NCI-H2227 (cell line): Measurements from ENCODE around the gene PDPK1.
A peak's percentile ranks its signal among the peaks of the same experiment; 100 is the strongest.
"Not testable (repeated sequence)": the region's sequence is repeated elsewhere in the genome, so short reads cannot be mapped to it uniquely, and the experiment has no call there.

ENCODE experiments used
- DNase-seq: peaks from one replicate; lab custom pipeline; 2025; ENCODE audit not compliant: unreplicated experiment; lab: John Stamatoyannopoulos, UW

Gene PDPK1

DNA sequence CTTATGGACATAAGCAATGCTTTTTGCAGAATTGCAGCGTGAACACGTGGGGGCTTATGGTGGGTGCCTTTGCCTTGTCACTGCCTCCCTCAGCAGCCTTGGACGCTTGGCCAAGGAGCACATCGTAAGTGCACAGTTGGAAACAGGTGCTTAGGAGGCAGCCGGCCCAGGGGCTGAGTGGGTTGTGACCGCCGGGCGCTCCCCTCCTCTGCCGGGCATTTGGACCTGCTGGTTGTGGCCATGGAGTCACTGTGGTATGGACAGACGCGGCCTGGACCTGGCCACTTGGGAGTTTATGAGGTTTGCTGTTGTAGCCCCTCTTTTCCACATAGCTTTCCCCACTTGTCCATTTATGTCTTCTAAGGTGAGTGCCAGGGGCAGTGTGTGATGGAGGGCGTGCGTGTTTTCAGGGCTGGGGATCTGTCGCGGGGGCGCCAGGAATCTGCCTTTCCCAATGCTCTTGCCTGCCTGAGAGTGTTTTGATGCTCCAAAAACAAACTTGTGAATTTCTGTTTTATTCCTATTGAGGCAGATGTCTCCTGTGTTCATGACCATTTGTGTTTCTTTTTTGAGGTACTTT is 49.2 kb downstream of the PDPK1 start:
- no peak for DNase-seq

DNA sequence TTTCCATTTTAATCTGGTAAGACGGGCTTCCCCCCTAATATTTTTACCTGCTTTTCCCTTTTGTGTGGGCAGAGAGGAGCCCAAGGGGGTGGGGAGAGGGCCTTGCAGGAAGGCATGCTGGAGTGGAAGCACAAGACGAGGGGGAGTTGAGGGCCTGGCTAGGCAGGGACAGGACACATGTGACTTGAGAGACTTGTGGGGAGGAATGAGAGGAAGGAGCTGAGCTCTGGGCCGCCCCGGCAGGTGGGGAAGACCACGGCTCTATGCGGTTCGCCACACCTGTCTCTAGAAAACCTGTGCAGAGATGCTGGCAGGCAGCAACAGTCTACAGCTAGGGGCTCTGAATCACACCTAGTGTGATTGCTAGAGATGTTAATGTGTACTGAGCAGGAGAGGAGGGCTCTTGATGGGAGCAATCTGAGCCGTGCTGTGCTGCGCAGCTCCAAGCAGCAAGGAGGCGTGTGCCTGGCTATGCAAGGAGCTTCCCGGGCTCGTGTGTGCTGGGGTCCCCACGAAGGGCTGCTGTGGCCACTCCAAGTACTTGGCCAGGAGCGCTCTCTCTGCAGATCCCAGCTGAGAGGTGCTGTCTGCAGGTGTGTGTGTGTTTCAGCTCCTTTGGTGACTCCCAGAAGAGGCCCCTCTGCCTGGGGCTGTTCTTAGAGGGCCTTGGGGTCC is 50.2 kb downstream of the PDPK1 start:
- no peak for DNase-seq

DNA sequence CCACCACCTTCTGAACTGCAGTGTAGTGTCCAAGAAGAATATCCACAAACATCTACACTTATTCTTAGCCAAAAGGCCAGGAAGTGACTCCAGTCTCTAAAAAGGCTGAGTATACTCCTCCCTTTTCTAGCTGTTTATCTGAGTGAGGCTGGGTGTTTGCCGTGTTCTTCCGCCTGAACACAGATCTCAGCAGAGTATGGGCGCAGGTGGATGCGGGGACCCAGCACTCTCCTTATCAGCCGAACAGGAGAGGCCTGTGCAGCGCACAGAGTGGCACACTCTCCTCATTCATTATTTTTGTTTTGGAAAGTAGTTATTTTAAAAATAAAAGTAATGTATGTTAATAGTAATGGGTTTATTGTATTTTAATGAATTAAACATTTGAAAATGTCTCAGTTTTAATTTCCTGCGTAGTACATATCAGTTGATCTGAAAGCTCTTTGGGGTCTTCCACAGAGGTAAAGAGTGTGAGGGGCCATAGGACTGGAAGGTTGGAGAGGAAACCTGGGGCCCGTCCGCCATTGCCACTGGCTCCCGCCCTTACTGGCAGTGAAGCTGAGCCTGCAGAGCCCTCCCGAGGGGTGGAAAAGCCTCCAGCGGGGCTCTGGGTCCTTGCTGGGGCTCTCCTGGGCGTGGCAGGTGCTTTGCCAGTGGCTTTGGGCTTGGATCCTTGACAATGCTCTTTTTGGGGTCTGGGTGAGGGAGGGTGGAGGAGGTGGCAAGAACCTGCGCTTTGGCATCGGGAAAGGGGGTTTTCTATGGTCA is 53.8 kb downstream of the PDPK1 start:
- no peak for DNase-seq

- DNase-seq: no peak
Measured at GRCh38 chr16:2592786-2593185, 55.0 kb downstream of the PDPK1 start.

GRCh38 chr16:2595393-2596205 is 57.8 kb downstream of the PDPK1 start:
- no peak for DNase-seq

DNA sequence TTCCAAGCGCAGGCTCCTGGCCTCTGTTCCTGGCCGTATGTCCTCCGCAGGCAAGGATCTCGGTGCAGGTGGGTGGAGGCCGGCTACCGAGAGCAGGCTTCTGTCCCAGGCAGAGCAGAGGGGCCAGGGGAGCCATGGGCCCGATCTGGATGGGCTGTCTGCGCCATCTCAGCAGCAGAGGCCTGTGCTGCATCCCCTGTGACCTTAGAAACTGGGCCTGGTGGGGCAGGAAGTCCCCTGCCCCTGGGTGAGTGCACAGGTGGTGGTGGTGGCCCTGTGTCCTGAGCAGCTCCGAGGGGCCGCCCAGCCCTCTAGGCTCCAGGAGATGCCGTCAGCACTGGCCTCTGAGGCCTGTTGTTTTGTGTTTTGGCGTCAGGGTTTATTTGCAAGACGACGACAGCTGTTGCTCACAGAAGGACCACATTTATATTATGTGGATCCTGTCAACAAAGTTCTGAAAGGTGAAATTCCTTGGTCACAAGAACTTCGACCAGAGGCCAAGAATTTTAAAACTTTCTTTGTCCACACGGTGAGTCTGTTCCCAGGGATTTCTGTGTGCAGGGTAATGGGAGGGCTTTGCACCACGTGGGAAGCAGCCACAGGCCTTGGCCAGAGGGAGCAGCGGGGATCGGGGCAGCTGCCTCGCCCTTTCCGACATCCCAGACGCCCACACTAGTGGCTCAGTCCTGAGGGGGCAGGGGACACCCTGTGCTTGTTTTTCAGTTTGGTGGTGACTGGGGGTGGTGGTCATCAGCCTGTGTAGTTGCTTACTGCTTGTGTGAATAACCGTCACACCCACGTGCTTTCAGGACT is 59.1 kb downstream of the PDPK1 start:
- DNase-seq: no peak

DNA sequence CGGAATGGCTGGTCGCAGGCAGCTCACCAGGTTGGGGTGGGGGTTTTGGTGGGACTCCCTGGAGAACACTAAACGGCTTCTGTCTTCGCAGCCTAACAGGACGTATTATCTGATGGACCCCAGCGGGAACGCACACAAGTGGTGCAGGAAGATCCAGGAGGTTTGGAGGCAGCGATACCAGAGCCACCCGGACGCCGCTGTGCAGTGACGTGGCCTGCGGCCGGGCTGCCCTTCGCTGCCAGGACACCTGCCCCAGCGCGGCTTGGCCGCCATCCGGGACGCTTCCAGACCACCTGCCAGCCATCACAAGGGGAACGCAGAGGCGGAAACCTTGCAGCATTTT is 59.7 kb downstream of the PDPK1 start:
- no peak for DNase-seq

DNA sequence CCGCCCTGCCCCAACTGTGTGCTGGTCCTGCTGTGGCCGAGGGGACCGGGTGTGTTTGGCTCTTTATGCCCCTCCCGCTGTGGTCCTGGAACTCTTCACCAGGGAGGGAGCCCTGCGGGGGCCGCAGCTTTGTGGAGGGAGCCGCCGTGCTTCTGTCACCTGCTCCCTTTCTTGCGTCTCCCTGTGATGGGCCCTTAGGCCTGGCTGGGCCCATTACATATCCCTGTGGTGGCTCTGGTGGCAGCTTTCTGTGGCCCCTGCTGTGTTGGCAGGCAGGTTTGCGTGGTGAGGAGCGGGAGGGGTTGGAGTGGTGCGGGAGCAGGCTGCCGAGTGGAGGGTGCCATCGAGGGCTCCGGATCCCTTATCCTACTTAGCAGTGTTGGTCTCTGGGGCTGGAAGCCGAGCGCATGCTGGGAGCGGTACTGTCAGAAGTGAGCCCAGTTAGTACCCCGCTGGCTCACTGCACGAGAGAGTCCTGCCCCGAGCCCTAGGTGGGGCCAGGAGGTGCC is 60.4 kb downstream of the PDPK1 start:
- DNase-seq: no peak

DNA sequence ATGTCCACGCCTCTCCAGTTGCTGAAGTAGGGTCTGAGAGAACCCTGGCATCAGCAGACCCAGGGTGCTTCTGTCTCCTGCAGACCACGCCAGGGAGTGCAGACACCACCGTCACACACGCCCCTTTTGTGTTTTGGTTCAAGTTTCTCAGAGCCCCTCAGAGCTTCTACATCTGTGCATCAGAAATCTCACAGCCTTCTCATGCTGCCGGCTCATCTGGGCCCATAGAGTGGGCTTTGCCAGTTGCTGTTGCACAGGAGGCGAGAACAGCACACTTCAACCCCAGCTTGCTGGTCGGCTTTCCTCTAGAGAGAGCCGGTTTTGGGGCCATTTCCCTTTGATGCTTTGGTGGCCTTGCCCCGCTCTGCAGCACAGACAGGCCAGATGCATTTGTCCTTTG is 60.9 kb downstream of the PDPK1 start:
- no peak for DNase-seq

- not testable (repeated sequence) for DNase-seq
Measured at GRCh38 chr16:2599165-2599564, 61.3 kb downstream of the PDPK1 start.

DNA sequence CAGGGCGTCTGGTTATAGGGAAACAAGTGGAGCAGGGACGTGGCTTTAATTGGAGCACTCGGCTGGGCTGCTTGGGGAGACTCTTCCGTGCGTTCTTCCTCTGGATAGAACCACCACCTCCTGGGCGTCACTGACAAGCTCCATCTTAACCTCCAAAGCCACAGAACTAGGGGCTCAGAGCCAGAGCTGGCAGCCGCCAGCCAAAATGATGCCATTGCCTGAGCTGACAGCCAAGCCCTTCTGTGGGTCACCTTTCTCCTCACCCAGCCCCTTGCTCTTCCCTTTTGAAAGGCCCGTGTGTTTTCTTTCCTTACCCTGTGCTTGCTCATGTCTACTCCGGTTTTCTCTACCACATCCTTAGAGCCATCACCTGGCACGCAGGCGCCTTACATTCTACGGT is 62.0 kb downstream of the PDPK1 start:
- DNase-seq: not testable (repeated sequence)

DNA sequence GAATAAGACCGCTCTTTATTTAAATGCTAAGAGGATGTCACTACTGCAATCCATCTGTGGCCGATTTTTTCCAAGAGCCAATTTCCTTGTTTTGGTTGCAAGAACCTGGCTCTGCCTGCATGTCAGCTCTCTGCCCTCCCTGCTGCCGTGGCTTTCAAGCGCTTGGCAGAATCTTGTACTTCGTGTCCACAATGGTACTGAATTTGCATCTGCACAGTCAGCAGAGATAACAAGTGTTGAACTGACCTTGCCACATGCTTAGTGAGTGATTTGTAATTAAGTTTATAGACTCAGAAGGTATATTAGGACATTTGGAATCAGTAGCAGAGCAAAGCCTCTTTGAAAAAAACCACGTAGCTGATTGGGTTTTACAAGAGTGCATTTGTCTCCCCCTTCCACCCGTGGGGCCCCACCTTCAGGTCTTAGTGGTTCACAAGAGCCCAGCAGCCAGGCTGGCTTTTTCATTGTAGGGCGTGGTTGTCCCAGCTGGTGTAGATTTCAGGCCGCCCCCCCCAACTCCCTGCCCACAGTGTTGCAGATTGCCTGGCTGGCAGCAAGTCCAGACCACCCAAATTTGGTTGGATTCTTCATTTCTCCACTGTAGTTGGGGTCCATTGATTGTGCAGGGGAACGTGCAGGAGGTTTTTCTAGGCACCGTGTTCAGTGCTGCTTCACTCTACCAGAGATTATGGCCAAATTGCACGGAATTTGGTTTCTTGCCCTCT is 63.6 kb downstream of the PDPK1 start:
- not testable (repeated sequence) for DNase-seq

DNA sequence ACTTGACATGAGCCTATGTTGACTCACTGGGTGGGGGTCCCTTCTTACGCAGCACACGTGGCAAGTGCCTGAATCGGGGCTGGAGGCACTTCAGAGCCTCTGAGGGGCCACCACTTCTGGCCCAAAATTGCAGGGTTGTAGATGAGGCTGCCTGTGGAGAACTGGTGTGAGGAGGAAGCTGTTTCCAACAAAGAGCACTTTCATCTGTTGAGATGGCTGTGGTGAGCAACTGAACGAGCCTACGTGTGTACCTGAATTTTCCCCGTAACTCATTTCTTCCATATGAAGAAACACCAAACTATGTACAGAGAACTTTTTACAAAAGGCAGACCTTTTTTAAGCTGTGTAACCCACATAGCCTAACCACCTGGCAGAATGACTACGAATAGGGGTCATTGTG is 64.4 kb downstream of the PDPK1 start:
- not testable (repeated sequence) for DNase-seq

DNA sequence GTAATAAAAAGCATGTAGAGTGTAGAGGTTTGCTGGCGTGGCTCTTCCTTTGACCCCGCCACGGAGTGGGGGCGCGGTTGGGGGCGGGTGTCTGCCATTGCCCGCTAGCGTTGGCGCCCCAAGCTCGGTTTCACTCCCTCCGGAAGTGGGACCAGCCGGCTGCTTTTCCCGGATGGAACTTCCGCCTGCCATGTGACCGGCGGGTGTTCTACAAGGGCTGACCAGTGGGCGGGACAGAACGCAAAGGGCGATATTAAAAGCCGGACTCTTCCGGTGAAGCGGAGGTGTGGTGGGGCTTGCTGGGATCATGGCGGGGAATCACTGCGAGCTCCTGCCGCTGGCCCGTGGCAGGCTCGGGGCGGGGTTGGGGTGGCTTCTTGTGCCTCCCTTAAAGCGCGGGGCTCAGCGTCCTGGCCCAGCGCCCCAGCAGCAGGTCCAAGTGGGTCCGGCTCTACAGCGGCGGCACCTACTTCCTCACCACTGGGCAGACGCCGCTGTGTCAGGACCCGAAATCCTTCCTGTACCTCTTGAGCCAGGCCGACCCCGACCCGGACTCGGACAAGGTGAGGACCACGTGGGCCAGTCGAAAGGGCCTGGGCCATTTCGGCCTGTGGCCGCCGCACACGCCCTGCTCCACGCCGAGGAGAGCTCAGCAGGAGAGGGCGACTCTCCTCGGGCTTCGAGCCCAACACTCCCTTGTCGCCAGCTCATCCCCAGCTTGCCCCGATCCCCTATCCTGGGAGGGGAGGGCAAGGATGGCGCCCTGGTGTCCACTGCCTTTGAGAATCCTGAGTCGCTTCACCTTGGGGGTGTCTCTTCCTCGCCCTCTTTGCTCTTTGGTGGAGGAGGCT is 65.6 kb downstream of the PDPK1 start:
- DNase-seq: peak; percentile 98

DNA sequence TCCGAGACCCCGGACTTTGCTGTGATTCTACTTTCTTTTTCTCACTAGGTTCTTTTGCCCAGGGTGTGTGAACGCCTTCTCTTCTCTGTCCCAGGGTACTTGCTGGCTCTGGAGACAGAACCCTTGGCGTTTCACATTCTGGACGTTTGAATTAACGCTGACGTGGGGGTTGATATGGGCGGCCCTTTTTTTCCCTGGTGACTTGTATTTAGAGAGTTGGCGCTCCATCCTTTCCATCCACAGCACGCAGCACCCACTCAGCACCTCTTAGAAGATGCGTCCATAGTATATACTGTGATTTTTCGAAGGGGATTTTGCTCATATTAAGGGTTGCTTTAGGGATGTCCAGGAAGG is 66.2 kb downstream of the PDPK1 start:
- DNase-seq: not testable (repeated sequence)

GRCh38 chr16:2606820-2607219 is 69.0 kb downstream of the PDPK1 start:
- DNase-seq: not testable (repeated sequence)

DNA sequence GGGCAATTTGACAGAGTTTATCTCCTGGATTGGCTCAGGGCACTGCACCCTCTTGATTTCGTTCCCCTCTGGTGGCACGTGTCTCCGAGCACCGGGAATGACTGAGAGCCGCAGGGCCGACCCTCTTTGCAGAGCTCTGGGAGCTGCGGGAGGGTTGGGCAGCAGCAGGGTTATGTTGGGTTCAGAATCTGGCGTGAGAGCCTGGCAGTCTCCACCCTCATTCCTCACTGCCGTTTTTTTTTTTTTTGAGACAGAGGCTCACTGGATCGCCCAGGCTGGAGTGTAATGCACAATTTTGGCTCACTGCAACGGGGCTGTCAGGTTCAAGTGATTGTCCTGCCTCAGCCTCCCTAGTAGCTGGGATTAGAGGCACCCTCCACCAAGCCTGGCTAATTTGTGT is 71.5 kb downstream of the PDPK1 start:
- DNase-seq: not testable (repeated sequence)

DNA sequence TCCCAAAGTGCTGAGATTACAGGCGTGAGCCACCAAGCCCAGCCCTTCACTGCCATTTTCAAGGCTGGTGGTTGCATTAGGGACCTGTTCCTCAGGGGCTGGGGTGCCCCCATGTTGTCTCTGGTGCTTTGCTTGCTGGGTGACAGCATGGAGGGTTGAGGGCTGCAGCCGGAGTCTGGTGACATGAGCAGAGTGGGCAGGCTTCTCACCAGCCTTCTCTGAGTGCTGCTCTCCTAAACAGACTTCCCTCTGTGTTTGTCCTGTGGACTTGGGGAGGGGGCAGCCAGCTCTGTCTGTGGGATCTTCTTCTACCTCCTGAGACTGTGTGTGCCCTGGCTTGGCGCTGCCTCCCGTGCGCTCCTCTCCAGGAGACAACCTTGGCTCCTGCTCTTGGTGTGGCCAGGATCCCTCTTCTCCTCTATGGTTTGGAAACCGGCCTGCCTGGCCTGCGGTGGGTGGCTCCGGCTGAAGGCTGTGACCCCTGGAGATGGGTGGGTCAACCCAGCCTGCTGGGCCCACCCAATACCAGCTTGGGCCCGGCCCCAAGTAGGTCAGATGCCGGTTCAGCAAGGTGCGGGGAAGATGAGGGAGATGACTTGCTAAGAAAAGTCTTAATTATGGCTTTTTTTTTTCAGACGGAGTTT is 72.1 kb downstream of the PDPK1 start:
- no peak for DNase-seq
